Heart left ventricle (tissue), 13 donors: ENCODE results near the gene ABTB1.

ENCODE experiments used
- CTCF ChIP-seq, 12 donors: fragments of 200-600 bp; sonication (generic) in 4 of 12; IDR thresholded peaks; one replicate each; pipeline versions ENCODE4 v1.5.0 to v1.8.0; 2018 to 2022; ENCODE audit warnings: antibody characterized with exemption in 12 of 12, mild to moderate bottlenecking in 5 of 12
- POLR2A ChIP-seq, 2 donors: fragments of 450-650 bp; IDR thresholded peaks; one replicate each; pipeline ENCODE4 v1.6.1; 2017; ENCODE audit warnings: antibody characterized with exemption in 2 of 2, mild to moderate bottlenecking in 2 of 2, moderate library complexity in 2 of 2
- donor health status: ischemic (EF 13 %, LVEDD 7.1; RV severe dilation, severe dysfunction).
- donor health status: DM: no; HTN: yes; CAD: no.
- donor health status: DM: no; HTN: no; CAD: no.
- donor health status: ischemic (EF 25% LVEDD 6.9; RV normal size, moderate dysfunction).
- donor health status: ischemic (EF 25% LVEDD 5.7; RV mildly dilated, moderate dysfunction).
- donor health status: ischemic (EF 35%, LVEDD 5.7; RV mildly dilated, moderate dysfunction).
- donor health status: nonischemic (EF 11% LVEDD 7.7; RV severe dilation, severe dysfunction).
- donor health status: DM: yes; HTN: yes; CAD: no.
- donor health status: PGD.
- donor health status: ischemic (EF 29% LVEDD 5.4; RV normal size, mild dysfunction).
- donor health status: nonischemic (EF 23%, LVEDD 6.1; RV moderate dilation, normal function).

GRCh38 chr3:127684871-127685707 lies 12.3 kb downstream of the ABTB1 start:
- TF ChIP-seq CTCF (IDR thresholded peaks at IDR 0.05): no peak
- no peak for TF ChIP-seq POLR2A (IDR thresholded peaks at IDR 0.05)
